Breast epithelium (tissue), 3 donors: ENCODE data around the gene WNT6.

Experiments
- POLR2A ChIP-seq: fragments of 450-650 bp; IDR thresholded peaks from one replicate; pipeline ENCODE4 v1.6.1; 2016; ENCODE audit warnings: antibody characterized with exemption, mild to moderate bottlenecking, moderate library complexity
- POLR2AphosphoS5 ChIP-seq, 3 donors: sonication (generic); formaldehyde crosslinking; IDR thresholded peaks; one replicate each; pipeline ENCODE4 v1.6.1; 2017; ENCODE audit warnings: antibody characterized with exemption in 3 of 3
- TF ChIP-seq, protein P1 (sequence below), 3 donors: fragments of 450-650 bp; IDR thresholded peaks; one replicate each; pipeline ENCODE4 v1.5.1; 2016 to 2017; ENCODE audit warnings: antibody characterized with exemption in 3 of 3, mild to moderate bottlenecking in 3 of 3, moderate library complexity in 3 of 3

DNA sequence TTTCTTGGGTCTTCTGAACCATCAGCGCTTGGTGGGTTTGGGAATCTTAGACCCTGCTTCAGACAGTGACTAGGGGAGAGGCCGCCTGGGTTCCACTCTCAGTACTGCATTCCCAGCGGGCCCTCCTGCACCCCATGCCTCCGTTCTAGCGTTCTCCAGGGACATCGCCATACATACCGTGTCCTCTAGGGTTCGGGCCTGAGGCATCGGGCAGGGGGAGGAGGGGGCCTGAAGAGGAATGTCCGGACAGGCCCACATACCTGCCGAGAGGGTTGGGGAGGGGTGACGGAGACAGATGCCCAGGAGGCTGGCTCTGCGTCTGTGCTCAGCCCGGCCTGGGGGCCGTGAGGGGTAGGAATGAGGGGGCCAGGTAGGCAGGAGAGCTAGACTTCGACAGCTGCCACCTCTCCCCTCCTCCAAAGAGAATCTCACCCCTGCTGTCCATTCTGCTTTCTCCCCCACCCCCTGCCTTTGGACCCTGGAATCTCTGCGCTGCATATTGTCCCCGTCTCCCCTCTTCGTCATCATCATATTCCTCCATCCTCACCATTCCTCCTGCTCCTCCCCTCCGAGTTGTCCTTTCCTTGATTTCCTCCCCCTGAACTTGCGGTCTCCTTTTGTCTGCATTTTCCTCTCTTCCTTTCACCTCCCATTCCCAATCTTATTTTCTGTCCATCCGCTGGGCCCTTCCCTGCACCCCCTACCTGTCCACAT, 13.2 kb downstream of the WNT6 start:
- no peak for TF ChIP-seq POLR2AphosphoS5 (IDR thresholded peaks at IDR 0.05)
- TF ChIP-seq, protein P1, sequence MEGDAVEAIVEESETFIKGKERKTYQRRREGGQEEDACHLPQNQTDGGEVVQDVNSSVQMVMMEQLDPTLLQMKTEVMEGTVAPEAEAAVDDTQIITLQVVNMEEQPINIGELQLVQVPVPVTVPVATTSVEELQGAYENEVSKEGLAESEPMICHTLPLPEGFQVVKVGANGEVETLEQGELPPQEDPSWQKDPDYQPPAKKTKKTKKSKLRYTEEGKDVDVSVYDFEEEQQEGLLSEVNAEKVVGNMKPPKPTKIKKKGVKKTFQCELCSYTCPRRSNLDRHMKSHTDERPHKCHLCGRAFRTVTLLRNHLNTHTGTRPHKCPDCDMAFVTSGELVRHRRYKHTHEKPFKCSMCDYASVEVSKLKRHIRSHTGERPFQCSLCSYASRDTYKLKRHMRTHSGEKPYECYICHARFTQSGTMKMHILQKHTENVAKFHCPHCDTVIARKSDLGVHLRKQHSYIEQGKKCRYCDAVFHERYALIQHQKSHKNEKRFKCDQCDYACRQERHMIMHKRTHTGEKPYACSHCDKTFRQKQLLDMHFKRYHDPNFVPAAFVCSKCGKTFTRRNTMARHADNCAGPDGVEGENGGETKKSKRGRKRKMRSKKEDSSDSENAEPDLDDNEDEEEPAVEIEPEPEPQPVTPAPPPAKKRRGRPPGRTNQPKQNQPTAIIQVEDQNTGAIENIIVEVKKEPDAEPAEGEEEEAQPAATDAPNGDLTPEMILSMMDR (IDR thresholded peaks at IDR 0.05): no peak
- no peak for TF ChIP-seq POLR2A
